Measurements from ENCODE around the gene GABPA. TPM values are rescaled to one million over a fixed set of nuclear protein-coding genes. Genes with fewer than 3 reads are reported as not detected.

Gene GABPA
- polyA plus RNA-seq, 3 donors: 7.1 to 20.1 (median 12.9) TPM

DNA sequence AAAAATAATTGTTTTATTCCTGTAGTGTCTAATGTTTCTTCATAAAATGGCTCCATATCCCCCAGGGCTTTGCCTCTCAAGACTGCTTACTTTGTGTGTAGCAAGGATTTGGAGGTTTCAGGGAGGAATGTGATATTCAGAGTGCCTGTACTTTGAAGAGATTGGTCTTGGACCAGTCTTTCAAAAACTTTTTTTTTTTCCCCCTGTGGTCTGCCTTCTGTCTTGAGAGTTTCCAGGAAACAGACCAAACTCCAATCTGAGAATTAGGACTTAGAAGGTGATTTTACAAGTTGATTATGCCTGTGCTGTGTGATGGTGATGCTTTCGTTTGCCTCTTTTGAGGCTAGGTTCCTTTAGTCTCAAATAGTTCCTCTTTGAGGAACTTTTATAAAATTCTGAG lies 25.9 kb downstream of the GABPA start:
- Mint-ChIP-seq H3K27ac (no peak overlapping the region), H3K36me3 (peaks cover 77 to 90% of the 10 kb centered on the region in 2 donors), H3K4me3 (no peak overlapping the region), H3K4me1 (peaks cover 8% of the 10 kb centered on the region), H3K27me3 (ENCODE audit: low read depth in 3 of 3) (no peaks in the 10 kb centered on the region), H3K9me3 (no peaks in the 10 kb centered on the region)
- no peak for DNase-seq
- no CpG with 5 or more reads among the region's 1 CpG for WGBS (ENCODE audit: insufficient coverage)
- TF ChIP-seq, protein P1, sequence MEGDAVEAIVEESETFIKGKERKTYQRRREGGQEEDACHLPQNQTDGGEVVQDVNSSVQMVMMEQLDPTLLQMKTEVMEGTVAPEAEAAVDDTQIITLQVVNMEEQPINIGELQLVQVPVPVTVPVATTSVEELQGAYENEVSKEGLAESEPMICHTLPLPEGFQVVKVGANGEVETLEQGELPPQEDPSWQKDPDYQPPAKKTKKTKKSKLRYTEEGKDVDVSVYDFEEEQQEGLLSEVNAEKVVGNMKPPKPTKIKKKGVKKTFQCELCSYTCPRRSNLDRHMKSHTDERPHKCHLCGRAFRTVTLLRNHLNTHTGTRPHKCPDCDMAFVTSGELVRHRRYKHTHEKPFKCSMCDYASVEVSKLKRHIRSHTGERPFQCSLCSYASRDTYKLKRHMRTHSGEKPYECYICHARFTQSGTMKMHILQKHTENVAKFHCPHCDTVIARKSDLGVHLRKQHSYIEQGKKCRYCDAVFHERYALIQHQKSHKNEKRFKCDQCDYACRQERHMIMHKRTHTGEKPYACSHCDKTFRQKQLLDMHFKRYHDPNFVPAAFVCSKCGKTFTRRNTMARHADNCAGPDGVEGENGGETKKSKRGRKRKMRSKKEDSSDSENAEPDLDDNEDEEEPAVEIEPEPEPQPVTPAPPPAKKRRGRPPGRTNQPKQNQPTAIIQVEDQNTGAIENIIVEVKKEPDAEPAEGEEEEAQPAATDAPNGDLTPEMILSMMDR (IDR thresholded peaks at IDR 0.05): no peak
- Histone ChIP-seq H3K4me3 (replicated peaks in 1 of 3; ENCODE audit: low read depth in 2 of 3, low read length in 3 of 3) (no peak overlapping the region), H3K9me3 (replicated peaks in 1 of 2; ENCODE audit: control insufficient read depth in 1 of 2, insufficient read depth in 1 of 2, low read length in 2 of 2) (no peaks in the 10 kb centered on the region), H3K79me2 (ENCODE audit: insufficient read depth, low read length) (no peaks in the 10 kb centered on the region), H3K4me2 (replicated peaks; ENCODE audit: extremely low read depth, low read length, poor library complexity, severe bottlenecking) (no peak overlapping the region), H3K4me1 (ENCODE audit: control insufficient read depth in 1 of 2, insufficient read depth in 2 of 2, low read length in 2 of 2) (no peaks in the 10 kb centered on the region), H3K36me3 (replicated peaks in 1 of 2; ENCODE audit: control insufficient read depth in 1 of 2, insufficient read depth in 2 of 2, low read length in 2 of 2) (peaks cover 89 to 98% of the 10 kb centered on the region in 2 donors), H4K20me1 (ENCODE audit: insufficient read depth, low read length) (no peaks in the 10 kb centered on the region), H2AFZ (ENCODE audit: insufficient read depth, low read depth, low read length, poor library complexity, severe bottlenecking) (no peak overlapping the region), H3K27me3 (ENCODE audit: control insufficient read depth in 2 of 2, insufficient read depth in 2 of 2, low read length in 2 of 2) (no peaks in the 10 kb centered on the region), H3K27ac (ENCODE audit: low read depth in 1 of 2, low read length in 2 of 2) (peak overlapping the region in 1 of 2 donors; percentile 13), H3K9ac (ENCODE audit: insufficient read depth, low read length, poor library complexity, severe bottlenecking) (no peak overlapping the region)
- intact Hi-C loops (cut with micrococcal nuclease): no loop called here

DNA sequence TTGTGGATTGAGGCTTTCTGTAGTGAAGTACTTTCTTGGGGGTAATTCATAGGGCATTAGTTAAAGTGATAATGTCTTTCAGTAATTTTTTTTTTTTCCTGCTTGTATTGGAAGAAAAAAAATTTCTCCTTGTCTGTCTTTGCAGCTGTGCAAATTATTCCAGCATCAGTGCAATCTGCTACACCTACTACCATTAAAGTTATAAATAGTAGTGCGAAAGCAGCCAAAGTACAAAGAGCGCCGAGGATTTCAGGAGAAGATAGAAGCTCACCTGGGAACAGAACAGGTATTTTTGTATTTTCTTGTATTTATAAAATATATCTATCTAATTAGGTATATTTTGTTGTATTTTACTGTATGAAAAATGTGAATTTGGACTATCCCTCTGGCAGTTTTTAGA lies 29.3 kb downstream of the GABPA start:
- no peak overlapping the region for H3K27ac ChIP-seq (ENCODE audit: low read depth in 1 of 2, low read length in 2 of 2)
- no peaks in the 10 kb centered on the region for H3K4me1 ChIP-seq (ENCODE audit: control insufficient read depth in 1 of 2, insufficient read depth in 2 of 2, low read length in 2 of 2)
- H3K4me3 Mint-ChIP-seq: no peak overlapping the region
- no peak overlapping the region for H2AFZ ChIP-seq (ENCODE audit: insufficient read depth, low read depth, low read length, poor library complexity, severe bottlenecking)
- H3K36me3 ChIP-seq (replicated peaks in 1 of 2; ENCODE audit: control insufficient read depth in 1 of 2, insufficient read depth in 2 of 2, low read length in 2 of 2): peaks cover 92 to 99% of the 10 kb centered on the region in 2 donors
- H3K4me3 ChIP-seq (replicated peaks in 1 of 3; ENCODE audit: low read depth in 2 of 3, low read length in 3 of 3): no peak overlapping the region
- no peak overlapping the region for H3K27ac Mint-ChIP-seq
- H3K79me2 ChIP-seq (ENCODE audit: insufficient read depth, low read length): no peaks in the 10 kb centered on the region
- no peaks in the 10 kb centered on the region for H3K27me3 Mint-ChIP-seq (ENCODE audit: low read depth in 3 of 3)
- no peak for DNase-seq
- H3K27me3 ChIP-seq (ENCODE audit: control insufficient read depth in 2 of 2, insufficient read depth in 2 of 2, low read length in 2 of 2): no peaks in the 10 kb centered on the region
- no peaks in the 10 kb centered on the region for H4K20me1 ChIP-seq (ENCODE audit: insufficient read depth, low read length)
- peaks cover 5% of the 10 kb centered on the region for H3K4me1 Mint-ChIP-seq
- H3K9me3 Mint-ChIP-seq: no peaks in the 10 kb centered on the region
- no peaks in the 10 kb centered on the region for H3K9me3 ChIP-seq (replicated peaks in 1 of 2; ENCODE audit: control insufficient read depth in 1 of 2, insufficient read depth in 1 of 2, low read length in 2 of 2)
- H3K9ac ChIP-seq (ENCODE audit: insufficient read depth, low read length, poor library complexity, severe bottlenecking): no peak overlapping the region
- intact Hi-C loops (cut with micrococcal nuclease): no loop called here
- H3K36me3 Mint-ChIP-seq: peaks cover 79 to 88% of the 10 kb centered on the region in 2 donors
- no CpG with 5 or more reads among the region's 3 CpGs for WGBS (ENCODE audit: insufficient coverage)
- no peak overlapping the region for H3K4me2 ChIP-seq (replicated peaks; ENCODE audit: extremely low read depth, low read length, poor library complexity, severe bottlenecking)
- TF ChIP-seq, protein P1 (IDR thresholded peaks at IDR 0.05): no peak

Data from CD14-positive monocyte (primary cell).